Ovary (tissue), 3 donors: ENCODE data around the gene TBC1D14.

ENCODE experiments used
- CTCF ChIP-seq, 3 donors: fragments of 450-650 bp in 2 of 3; fragments of 200-600 bp in 1 of 3; IDR thresholded peaks; one replicate each; pipeline versions ENCODE4 v1.5.1 to v1.8.0; 2016 to 2022; ENCODE audit warnings: antibody characterized with exemption in 3 of 3, mild to moderate bottlenecking in 1 of 3
- EP300 ChIP-seq: sonication (generic); formaldehyde crosslinking; IDR thresholded peaks from one replicate; pipeline ENCODE4 v1.6.1; 2017; ENCODE audit warnings: antibody characterized with exemption
- POLR2A ChIP-seq: fragments of 450-650 bp; IDR thresholded peaks from one replicate; pipeline ENCODE4 v1.6.1; 2017; ENCODE audit warnings: antibody characterized with exemption, mild to moderate bottlenecking, moderate library complexity
- donor health status: DM: no; HTN: no; CAD: no.

- TF ChIP-seq CTCF (IDR thresholded peaks at IDR 0.05), result no peak
- no peak for TF ChIP-seq POLR2A
- no peak for TF ChIP-seq EP300
These were observed 117.7 kb downstream of the TBC1D14 start for GRCh38 chr4:7027284-7027683.
